ENCODE measurements around the gene DSN1. TPM values are rescaled to one million over a fixed set of nuclear protein-coding genes. Genes with fewer than 3 reads are reported as not detected.

Gene DSN1
- total RNA-seq, 1 experiment from 2014 or later: 27.9 TPM

DNA sequence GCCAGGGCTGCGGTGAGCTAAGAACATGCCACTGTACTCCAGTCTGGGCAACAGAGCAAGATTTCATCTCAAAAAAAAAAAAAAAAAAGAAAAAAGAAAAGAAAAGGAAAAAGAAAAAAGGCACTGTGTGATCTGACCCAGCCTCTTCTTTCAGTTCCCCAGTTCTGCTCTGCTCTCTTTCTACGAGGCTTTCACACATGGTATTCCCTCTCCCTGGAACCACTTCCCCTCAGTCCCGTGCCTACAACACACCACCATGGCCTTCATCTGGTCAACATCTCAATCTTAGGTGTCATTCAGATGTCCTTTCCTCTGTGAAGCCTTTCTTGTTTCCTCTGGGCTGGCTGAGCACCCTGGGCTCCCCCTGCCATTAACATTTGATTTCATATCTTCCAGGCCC, 2.3 kb upstream of the DSN1 start:
- peaks cover 9 to 22% of the 10 kb centered on the region in 2 experiments; a peak in 3 of 4 replicates for H3K4me1 ChIP-seq (ENCODE audit: control insufficient read depth in 1 of 2, insufficient read depth in 2 of 2, low read length in 2 of 2)
- TF ChIP-seq, protein P1, sequence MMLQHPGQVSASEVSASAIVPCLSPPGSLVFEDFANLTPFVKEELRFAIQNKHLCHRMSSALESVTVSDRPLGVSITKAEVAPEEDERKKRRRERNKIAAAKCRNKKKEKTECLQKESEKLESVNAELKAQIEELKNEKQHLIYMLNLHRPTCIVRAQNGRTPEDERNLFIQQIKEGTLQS (IDR thresholded peaks at IDR 0.05): no peak
- TF ChIP-seq EZH2phosphoT487 (IDR thresholded peaks at IDR 0.05; ENCODE audit: borderline replicate concordance) (no peak), POLR2A (IDR thresholded peaks at IDR 0.05; ENCODE audit: borderline replicate concordance, extremely low read depth, insufficient read depth, insufficient read length) (no peak), ELF1 (IDR thresholded peaks at IDR 0.05; ENCODE audit: borderline replicate concordance, low read depth) (no peak), ZFX (IDR thresholded peaks at IDR 0.05) (no peak), EGR1 (IDR thresholded peaks at IDR 0.05; ENCODE audit: low read depth) (no peak), RAD21 (IDR thresholded peaks at IDR 0.05; ENCODE audit: low read depth) (no peak), SIN3A (IDR thresholded peaks at IDR 0.05; ENCODE audit: low read depth) (no peak), POLR2AphosphoS5 (IDR thresholded peaks at IDR 0.05; ENCODE audit: low read depth, low read length) (no peak)
- no peak overlapping the region for H2AFZ ChIP-seq (ENCODE audit: low read depth, low read length, poor library complexity, severe bottlenecking)
- no peak overlapping the region for H3K9ac ChIP-seq (ENCODE audit: low read length)
- no peaks in the 10 kb centered on the region for H4K20me1 ChIP-seq (ENCODE audit: insufficient read depth)
- no peaks in the 10 kb centered on the region for H3K27me3 ChIP-seq (ENCODE audit: insufficient read depth, low read length)
- no TSS peak for BruUV-seq (replicated peaks)
- H3K9me3 ChIP-seq (ENCODE audit: control insufficient read depth in 1 of 2, insufficient read depth in 1 of 2, low read depth in 1 of 2, low read length in 2 of 2): no peaks in the 10 kb centered on the region
- peaks cover 17% of the 10 kb centered on the region for H3K79me2 ChIP-seq (ENCODE audit: insufficient read depth, low read length)
- no peak overlapping the region for H3K4me2 ChIP-seq (ENCODE audit: low read length)
- POLR2A ChIA-PET: no interaction called here
- peaks cover 0 to 1% of the 10 kb centered on the region in 2 experiments; a peak in 2 of 4 replicates for H3K36me3 ChIP-seq (ENCODE audit: control insufficient read depth in 1 of 2, insufficient read depth in 2 of 2, low read length in 2 of 2)
- CTCF ChIA-PET: interaction anchor here (2.5 kb wide), 1 partner anchor 21 kb away, joined by 10 read pairs; no protein-coding TSS in a partner anchor
- DNase-seq (ENCODE audit: low read depth, low spot score) (no peak), ATAC-seq (no peak)
- H3K4me3 ChIP-seq (replicated peaks in 1 of 2; ENCODE audit: low read depth in 1 of 2, low read length in 2 of 2): no peak overlapping the region
- no peak overlapping the region for H3K27ac ChIP-seq (ENCODE audit: low read depth, low read length)
- RAD21 ChIA-PET (ENCODE audit: low non-redundant PET in 1 of 2, low total read pairs in 2 of 2, uncharacterized antibody in 2 of 2, unreplicated experiment in 2 of 2): interaction anchor here in 1 of 2 experiments (0.7 kb wide), 1 partner anchor 30 kb away, joined by 4 read pairs; the partner anchor contains the start of gene NDRG3
- no peaks in the 10 kb centered on the region for H3K9me2 ChIP-seq (ENCODE audit: insufficient read depth)
- intact Hi-C loops (cut with micrococcal nuclease): no loop called here

DNA sequence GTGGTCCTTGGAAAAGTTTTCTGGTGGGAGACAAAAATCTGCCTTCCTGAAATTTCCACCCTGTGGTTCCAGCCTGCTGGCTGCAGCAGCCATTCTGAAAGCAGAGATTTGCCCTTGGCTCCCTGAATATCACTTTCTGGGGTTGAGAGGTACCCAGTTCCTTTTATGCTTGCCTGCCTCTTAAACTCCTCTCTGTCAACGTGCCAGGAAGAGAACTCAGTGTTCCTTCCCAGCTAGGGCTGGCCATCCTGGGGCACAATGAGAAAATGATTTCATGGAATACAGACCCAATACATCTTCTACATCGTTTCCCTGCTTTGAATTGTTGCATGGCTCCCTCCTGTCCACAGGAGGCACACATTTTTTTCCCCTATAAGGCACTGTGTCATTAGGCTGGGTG, 1.6 kb upstream of the DSN1 start:
- peaks cover 0 to 7% of the 10 kb centered on the region in 2 experiments; a peak in 2 of 4 replicates for H3K36me3 ChIP-seq (ENCODE audit: control insufficient read depth in 1 of 2, insufficient read depth in 2 of 2, low read length in 2 of 2)
- H3K4me2 ChIP-seq (ENCODE audit: low read length): no peak overlapping the region
- peaks cover 18% of the 10 kb centered on the region for H3K79me2 ChIP-seq (ENCODE audit: insufficient read depth, low read length)
- H3K9ac ChIP-seq (ENCODE audit: low read length): no peak overlapping the region
- ATAC-seq (no peak), DNase-seq (ENCODE audit: low read depth, low spot score) (no peak)
- H3K9me2 ChIP-seq (ENCODE audit: insufficient read depth): no peaks in the 10 kb centered on the region
- H3K27me3 ChIP-seq (ENCODE audit: insufficient read depth, low read length): no peaks in the 10 kb centered on the region
- POLR2A ChIA-PET: no interaction called here
- no TSS peak for BruUV-seq (replicated peaks)
- H3K4me1 ChIP-seq (ENCODE audit: control insufficient read depth in 1 of 2, insufficient read depth in 2 of 2, low read length in 2 of 2): peaks cover 9 to 22% of the 10 kb centered on the region in 2 experiments; a peak in 3 of 4 replicates
- TF ChIP-seq POLR2A (IDR thresholded peaks at IDR 0.05; ENCODE audit: borderline replicate concordance, extremely low read depth, insufficient read depth, insufficient read length): no peak
- no peak overlapping the region for H3K4me3 ChIP-seq (replicated peaks in 1 of 2; ENCODE audit: low read depth in 1 of 2, low read length in 2 of 2)
- no peak overlapping the region for H3K27ac ChIP-seq (ENCODE audit: low read depth, low read length)
- CTCF ChIA-PET: interaction anchor here (1.9 to 2.5 kb wide), 2 partner anchors 17 to 20 kb away, joined by 9 to 10 read pairs; no protein-coding TSS in a partner anchor
- H4K20me1 ChIP-seq (ENCODE audit: insufficient read depth): no peaks in the 10 kb centered on the region
- intact Hi-C loops (cut with micrococcal nuclease): no loop called here
- RAD21 ChIA-PET (ENCODE audit: low non-redundant PET in 1 of 2, low total read pairs in 2 of 2, uncharacterized antibody in 2 of 2, unreplicated experiment in 2 of 2): no interaction called here
- no peaks in the 10 kb centered on the region for H3K9me3 ChIP-seq (ENCODE audit: control insufficient read depth in 1 of 2, insufficient read depth in 1 of 2, low read depth in 1 of 2, low read length in 2 of 2)
- H2AFZ ChIP-seq (ENCODE audit: low read depth, low read length, poor library complexity, severe bottlenecking): no peak overlapping the region
